ENCODE measurements around the gene NUP210.
A peak's percentile ranks its signal among the peaks of the same experiment; 100 is the strongest.
"Not testable (repeated sequence)": the region's sequence is repeated elsewhere in the genome, so short reads cannot be mapped to it uniquely, and the experiment has no call there.

NUP210 gene

GRCh38 chr3:13379201-13379830, 40.8 kb downstream of the NUP210 start:
- Mint-ChIP-seq H3K27me3 (no peaks in the 10 kb centered on the region), H3K4me1 (ENCODE audit: low read depth) (peaks cover 4% of the 10 kb centered on the region), H3K4me3 (no peak overlapping the region), H3K9me3 (ENCODE audit: low read depth) (no peaks in the 10 kb centered on the region), H3K27ac (no peak overlapping the region), H3K36me3 (peaks cover 5% of the 10 kb centered on the region)

DNA sequence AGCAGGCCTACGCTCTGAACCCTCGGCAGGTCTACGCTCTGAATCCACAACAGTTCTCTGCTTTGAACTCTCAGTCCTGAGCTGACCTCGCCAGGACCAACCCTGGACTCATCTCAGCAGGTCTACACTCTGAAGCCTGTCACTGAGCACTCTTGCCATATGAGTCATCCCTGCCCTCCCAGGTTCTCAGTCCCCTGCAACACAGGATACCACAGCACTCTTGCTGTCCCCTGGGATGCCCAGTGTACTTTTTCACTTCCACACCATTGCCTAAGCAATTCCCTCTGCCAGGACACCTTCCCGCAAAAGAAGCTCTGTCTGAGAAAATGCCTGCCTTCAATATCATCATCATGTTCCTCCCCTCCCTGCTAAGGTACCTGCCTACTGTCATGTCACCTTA, 42.0 kb downstream of the NUP210 start:
- Mint-ChIP-seq H3K9me3 (ENCODE audit: low read depth) (no peaks in the 10 kb centered on the region), H3K4me3 (no peak overlapping the region), H3K27me3 (no peaks in the 10 kb centered on the region), H3K36me3 (peaks cover 5% of the 10 kb centered on the region), H3K27ac (peak overlapping the region; percentile 30), H3K4me1 (ENCODE audit: low read depth) (peaks cover 4% of the 10 kb centered on the region)

GRCh38 chr3:13377741-13378140, 42.4 kb downstream of the NUP210 start:
- not testable (repeated sequence) for H3K9me3 Mint-ChIP-seq (ENCODE audit: low read depth); H3K4me1 Mint-ChIP-seq (ENCODE audit: low read depth); H3K27ac Mint-ChIP-seq; H3K36me3 Mint-ChIP-seq; H3K27me3 Mint-ChIP-seq; H3K4me3 Mint-ChIP-seq

GRCh38 chr3:13377021-13377420, 43.1 kb downstream of the NUP210 start:
- Mint-ChIP-seq H3K27ac (no peak overlapping the region), H3K4me3 (no peak overlapping the region)

GRCh38 chr3:13376091-13376490, 44.0 kb downstream of the NUP210 start:
- Mint-ChIP-seq H3K9me3 (ENCODE audit: low read depth) (no peaks in the 10 kb centered on the region), H3K36me3 (peaks cover 7% of the 10 kb centered on the region), H3K4me3 (no peak overlapping the region), H3K4me1 (ENCODE audit: low read depth) (peaks cover 2% of the 10 kb centered on the region), H3K27me3 (no peaks in the 10 kb centered on the region), H3K27ac (no peak overlapping the region)

More at GRCh38 chr3:13377021-13377420, 43.1 kb downstream of the NUP210 start:
- peaks cover 5% of the 10 kb centered on the region for H3K36me3 Mint-ChIP-seq
- H3K27me3 Mint-ChIP-seq, result no peaks in the 10 kb centered on the region
- H3K4me1 Mint-ChIP-seq (ENCODE audit: low read depth), result peaks cover 2% of the 10 kb centered on the region
- H3K9me3 Mint-ChIP-seq (ENCODE audit: low read depth), result no peaks in the 10 kb centered on the region

DNA sequence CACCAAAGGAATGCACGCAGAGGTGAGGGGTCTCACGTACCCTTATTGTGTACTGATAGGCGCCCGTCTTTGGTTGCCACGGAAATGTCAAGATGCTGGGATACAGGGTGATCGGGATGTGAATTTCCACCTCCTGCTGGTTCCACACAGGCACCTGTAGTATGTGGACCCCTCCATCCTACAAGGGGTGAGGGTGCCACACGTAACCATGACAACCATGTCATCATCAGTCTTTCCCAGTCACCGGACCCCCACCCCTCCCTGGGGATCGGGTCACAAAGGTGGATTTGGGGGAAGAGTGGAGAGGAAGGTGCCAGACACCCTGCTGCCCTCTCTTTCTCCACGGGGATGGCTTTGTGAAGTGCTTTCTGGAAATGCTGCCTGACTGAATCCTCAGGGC, 44.7 kb downstream of the NUP210 start:
- peaks cover 2% of the 10 kb centered on the region for H3K4me1 Mint-ChIP-seq (ENCODE audit: low read depth)
- H3K4me3 Mint-ChIP-seq, result no peak overlapping the region
- H3K9me3 Mint-ChIP-seq (ENCODE audit: low read depth), result no peaks in the 10 kb centered on the region
- no peak overlapping the region for H3K27ac Mint-ChIP-seq
- no peaks in the 10 kb centered on the region for H3K27me3 Mint-ChIP-seq
- H3K36me3 Mint-ChIP-seq, result peaks cover 9% of the 10 kb centered on the region

DNA sequence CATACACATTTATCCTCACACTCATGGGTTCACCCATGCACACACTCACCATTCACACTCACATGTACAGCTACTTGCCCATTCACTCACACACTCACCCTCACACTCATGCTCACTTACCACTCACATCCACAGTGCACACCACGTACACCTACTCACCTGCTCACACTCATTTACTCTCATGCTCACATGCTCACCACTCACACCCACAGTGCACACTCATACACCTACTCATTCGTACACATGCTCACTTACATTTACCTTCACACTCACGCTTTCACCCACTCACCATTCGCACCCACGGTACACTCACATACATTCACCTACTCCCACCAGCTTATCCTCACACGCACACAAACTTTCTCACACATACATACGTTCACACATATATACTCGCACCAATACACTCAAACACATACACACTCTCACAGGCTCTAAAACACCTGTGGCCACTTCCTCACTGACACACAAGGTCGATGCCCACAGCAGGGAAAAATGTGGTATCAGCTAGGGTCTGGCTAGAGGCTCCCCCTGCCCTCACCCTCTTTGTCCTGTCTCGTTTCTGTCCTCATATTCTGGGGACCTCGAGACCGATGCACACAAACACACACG, 46.0 kb downstream of the NUP210 start:
- no peak overlapping the region for H3K4me3 Mint-ChIP-seq
- peaks cover 11% of the 10 kb centered on the region for H3K36me3 Mint-ChIP-seq
- H3K9me3 Mint-ChIP-seq (ENCODE audit: low read depth), result no peaks in the 10 kb centered on the region
- H3K27me3 Mint-ChIP-seq, result no peaks in the 10 kb centered on the region
- peaks cover 2% of the 10 kb centered on the region for H3K4me1 Mint-ChIP-seq (ENCODE audit: low read depth)
- no peak overlapping the region for H3K27ac Mint-ChIP-seq

DNA sequence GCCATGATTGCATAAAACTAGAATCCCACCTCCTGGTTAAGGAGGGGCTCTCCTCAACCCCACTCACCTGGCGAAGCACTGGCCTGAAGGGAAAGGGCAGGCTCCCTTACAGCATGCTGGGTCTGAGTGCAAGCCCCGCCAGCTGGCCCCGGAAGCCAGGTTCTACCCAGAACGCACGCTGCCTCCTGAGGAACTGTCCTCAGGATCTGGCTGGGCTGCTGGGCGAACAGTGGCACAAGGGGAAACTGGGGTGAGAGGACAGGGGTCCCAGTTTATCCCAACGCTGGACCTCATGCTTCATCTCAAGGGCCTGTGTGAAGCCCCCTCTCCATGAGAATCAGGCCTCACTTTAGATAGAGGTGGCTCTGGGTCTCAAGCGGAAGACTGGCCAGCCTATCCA, 47.5 kb downstream of the NUP210 start:
- Mint-ChIP-seq H3K36me3 (peaks cover 9% of the 10 kb centered on the region), H3K27ac (no peak overlapping the region), H3K27me3 (no peaks in the 10 kb centered on the region), H3K4me3 (no peak overlapping the region), H3K4me1 (ENCODE audit: low read depth) (no peaks in the 10 kb centered on the region), H3K9me3 (ENCODE audit: low read depth) (no peaks in the 10 kb centered on the region)

DNA sequence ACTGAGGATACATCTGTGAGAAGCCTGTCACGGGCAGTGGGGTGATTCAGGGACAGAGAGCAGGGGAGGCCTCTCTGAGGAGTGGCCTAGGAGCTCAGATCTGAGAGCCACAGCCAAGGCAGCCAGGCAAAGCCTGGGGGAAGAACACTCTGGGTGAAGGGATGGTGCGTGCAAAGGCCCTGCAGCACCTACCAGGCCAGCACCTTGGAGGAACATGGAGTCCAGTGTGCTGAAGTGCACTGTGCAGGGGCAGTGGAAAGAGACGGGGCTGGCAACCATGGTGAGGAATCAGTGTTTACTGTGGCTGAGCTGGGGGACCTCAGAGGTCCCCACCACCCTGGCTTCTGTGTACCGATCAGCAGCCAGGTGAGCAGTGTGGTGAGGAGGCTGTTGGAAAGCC, 48.0 kb downstream of the NUP210 start:
- Mint-ChIP-seq H3K4me3 (no peak overlapping the region), H3K27ac (no peak overlapping the region), H3K36me3 (peaks cover 9% of the 10 kb centered on the region), H3K27me3 (no peaks in the 10 kb centered on the region), H3K4me1 (ENCODE audit: low read depth) (no peaks in the 10 kb centered on the region), H3K9me3 (ENCODE audit: low read depth) (no peaks in the 10 kb centered on the region)

- no peaks in the 10 kb centered on the region for H3K9me3 Mint-ChIP-seq (ENCODE audit: low read depth)
- no peaks in the 10 kb centered on the region for H3K4me1 Mint-ChIP-seq (ENCODE audit: low read depth)
- H3K27me3 Mint-ChIP-seq, result no peaks in the 10 kb centered on the region
- no peak overlapping the region for H3K4me3 Mint-ChIP-seq
- peaks cover 9% of the 10 kb centered on the region for H3K36me3 Mint-ChIP-seq
- no peak overlapping the region for H3K27ac Mint-ChIP-seq
Measured at GRCh38 chr3:13371100-13372075, 48.7 kb downstream of the NUP210 start.

GRCh38 chr3:13370609-13371008, 49.5 kb downstream of the NUP210 start:
- H3K4me3 Mint-ChIP-seq, result no peak overlapping the region
- peaks cover 9% of the 10 kb centered on the region for H3K36me3 Mint-ChIP-seq
- H3K27ac Mint-ChIP-seq, result no peak overlapping the region
- no peaks in the 10 kb centered on the region for H3K9me3 Mint-ChIP-seq (ENCODE audit: low read depth)
- H3K27me3 Mint-ChIP-seq, result no peaks in the 10 kb centered on the region
- no peaks in the 10 kb centered on the region for H3K4me1 Mint-ChIP-seq (ENCODE audit: low read depth)

- Mint-ChIP-seq H3K27me3 (no peaks in the 10 kb centered on the region), H3K36me3 (peaks cover 9% of the 10 kb centered on the region), H3K4me3 (no peak overlapping the region), H3K4me1 (ENCODE audit: low read depth) (no peaks in the 10 kb centered on the region), H3K27ac (no peak overlapping the region), H3K9me3 (ENCODE audit: low read depth) (no peaks in the 10 kb centered on the region)
Measured at GRCh38 chr3:13370055-13370454, 50.1 kb downstream of the NUP210 start.

DNA sequence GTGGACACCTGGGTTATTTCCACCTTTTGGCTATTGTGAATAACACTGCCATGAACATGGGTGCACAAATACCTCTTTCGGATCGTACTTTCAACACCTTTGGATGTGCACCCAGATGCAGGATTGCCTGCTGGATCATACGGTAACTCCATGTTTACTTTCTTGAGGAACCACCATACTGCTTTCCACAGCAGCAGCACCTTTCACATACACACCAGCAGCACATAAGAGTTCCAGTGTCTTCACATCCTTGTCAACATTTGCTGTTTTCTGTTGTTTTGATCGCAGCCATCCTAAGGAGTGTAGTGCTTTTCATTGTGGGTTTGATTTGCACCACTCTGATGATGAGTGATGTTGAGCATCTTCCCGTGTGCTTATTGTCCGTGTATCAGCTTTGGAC, 51.3 kb downstream of the NUP210 start:
- Mint-ChIP-seq H3K4me1 (ENCODE audit: low read depth) (peaks cover 3% of the 10 kb centered on the region), H3K36me3 (peaks cover 11% of the 10 kb centered on the region), H3K27ac (no peak overlapping the region), H3K4me3 (no peak overlapping the region), H3K27me3 (no peaks in the 10 kb centered on the region), H3K9me3 (ENCODE audit: low read depth) (no peaks in the 10 kb centered on the region)

- Mint-ChIP-seq H3K36me3 (peaks cover 12% of the 10 kb centered on the region), H3K27ac (no peak overlapping the region)
Measured at GRCh38 chr3:13367728-13368127, 52.4 kb downstream of the NUP210 start.

More at GRCh38 chr3:13367728-13368127, 52.4 kb downstream of the NUP210 start:
- Mint-ChIP-seq H3K9me3 (ENCODE audit: low read depth) (no peaks in the 10 kb centered on the region), H3K4me3 (no peak overlapping the region), H3K27me3 (no peaks in the 10 kb centered on the region), H3K4me1 (ENCODE audit: low read depth) (peaks cover 10% of the 10 kb centered on the region)
